Nephron (organoid): ENCODE data around the gene COX19.

Experiments
- H3K27ac Mint-ChIP-seq, 3 experiments: 2 replicates each; pipeline ENCODE4 v1.8.0; 2020; ENCODE audit warnings: mixed read lengths in 3 of 3, mild to moderate bottlenecking in 2 of 3, moderate library complexity in 1 of 3
- H3K27me3 Mint-ChIP-seq: 2 replicates; pipeline ENCODE4 v1.8.0; 2021; ENCODE audit warnings: low read depth, mild to moderate bottlenecking, moderate library complexity, mixed read lengths
- H3K36me3 Mint-ChIP-seq: 2 replicates; pipeline ENCODE4 v1.8.0; 2020; ENCODE audit warnings: low read depth, mixed read lengths
- H3K4me1 Mint-ChIP-seq: 2 replicates; pipeline ENCODE4 v1.8.0; 2020; ENCODE audit warnings: mixed read lengths
- H3K4me3 Mint-ChIP-seq, 3 experiments: 2 replicates each; pipeline ENCODE4 v1.8.0; 2020; ENCODE audit warnings: mild to moderate bottlenecking in 3 of 3, mixed read lengths in 3 of 3, moderate library complexity in 2 of 3
- H3K9me3 Mint-ChIP-seq: 2 replicates; pipeline ENCODE4 v1.8.0; 2020; ENCODE audit warnings: mixed read lengths
- CTCF ChIP-seq, 3 experiments: fragments of 200-600 bp; sonication (generic); IDR thresholded peaks; one replicate each; pipeline ENCODE4 v1.5.0; 2021; ENCODE audit warnings: antibody characterized with exemption in 3 of 3; ENCODE audit not compliant: unreplicated experiment in 3 of 3

The COX19 gene

GRCh38 chr7:988963-989529 lies 13.7 kb upstream of the COX19 start:
- no peak overlapping the region for H3K27ac Mint-ChIP-seq
- no peaks in the 10 kb centered on the region for H3K9me3 Mint-ChIP-seq
- TF ChIP-seq CTCF (IDR thresholded peaks at IDR 0.05; ENCODE audit: unreplicated experiment in 3 of 3), result no peak
- peaks cover 4% of the 10 kb centered on the region for H3K27me3 Mint-ChIP-seq
- no peak overlapping the region for H3K4me3 Mint-ChIP-seq
- H3K4me1 Mint-ChIP-seq, result peaks cover 20% of the 10 kb centered on the region
- no peaks in the 10 kb centered on the region for H3K36me3 Mint-ChIP-seq

DNA sequence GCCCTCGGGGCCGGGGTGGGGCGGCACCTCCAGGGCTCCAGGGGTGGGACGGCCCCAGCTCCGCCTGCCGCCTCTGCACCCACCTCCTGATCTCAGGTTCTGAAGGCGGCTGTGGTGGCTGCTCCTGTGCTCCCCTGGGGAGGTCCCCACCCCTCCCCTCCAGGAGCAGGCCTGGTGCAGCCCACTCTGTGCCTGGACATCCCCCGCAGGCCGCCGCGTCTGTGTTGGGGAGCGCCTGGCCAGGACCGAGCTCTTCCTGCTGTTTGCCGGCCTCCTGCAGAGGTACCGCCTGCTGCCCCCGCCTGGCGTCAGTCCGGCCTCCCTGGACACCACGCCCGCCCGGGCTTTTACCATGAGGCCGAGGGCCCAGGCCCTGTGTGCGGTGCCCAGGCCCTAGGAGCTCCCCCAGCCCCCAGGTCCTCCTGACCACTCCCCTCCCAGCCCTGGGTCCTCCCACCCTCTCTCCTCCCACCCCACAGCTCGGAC lies 13.1 kb upstream of the COX19 start:
- Mint-ChIP-seq H3K36me3 (no peaks in the 10 kb centered on the region), H3K27ac (no peak overlapping the region), H3K9me3 (no peaks in the 10 kb centered on the region), H3K27me3 (peaks cover 4% of the 10 kb centered on the region), H3K4me1 (peaks cover 20% of the 10 kb centered on the region), H3K4me3 (no peak overlapping the region)
- TF ChIP-seq CTCF (IDR thresholded peaks at IDR 0.05; ENCODE audit: unreplicated experiment in 3 of 3), result no peak

DNA sequence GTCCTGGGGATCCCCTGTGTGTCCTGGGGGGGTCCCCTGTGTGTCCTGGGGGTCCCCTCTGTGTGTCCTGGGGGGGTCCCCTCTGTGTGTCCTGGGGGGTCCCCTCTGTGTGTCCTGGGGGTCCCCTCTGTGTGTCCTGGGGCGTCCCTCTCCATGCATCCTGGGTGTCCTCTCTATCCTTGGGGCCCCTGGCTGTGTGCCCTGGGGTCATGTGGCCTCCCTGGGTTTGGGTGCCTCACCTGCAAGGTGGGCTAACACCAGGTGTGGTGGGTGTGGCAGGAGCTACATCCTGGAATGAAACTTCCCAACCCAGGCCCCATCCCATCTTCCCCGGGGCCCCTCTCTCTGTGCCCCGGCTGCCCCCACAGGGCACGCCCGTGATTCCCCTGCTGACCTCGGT lies 12.6 kb upstream of the COX19 start:
- no peak for TF ChIP-seq CTCF (IDR thresholded peaks at IDR 0.05; ENCODE audit: unreplicated experiment in 3 of 3)
- no peaks in the 10 kb centered on the region for H3K36me3 Mint-ChIP-seq
- H3K27ac Mint-ChIP-seq, result no peak overlapping the region
- H3K4me1 Mint-ChIP-seq, result peaks cover 14% of the 10 kb centered on the region
- no peak overlapping the region for H3K4me3 Mint-ChIP-seq
- no peaks in the 10 kb centered on the region for H3K9me3 Mint-ChIP-seq
- H3K27me3 Mint-ChIP-seq, result no peaks in the 10 kb centered on the region

GRCh38 chr7:986766-987751 lies 11.7 kb upstream of the COX19 start:
- Mint-ChIP-seq H3K36me3 (no peaks in the 10 kb centered on the region), H3K4me3 (no peak overlapping the region), H3K27me3 (no peaks in the 10 kb centered on the region), H3K9me3 (no peaks in the 10 kb centered on the region), H3K4me1 (peaks cover 13% of the 10 kb centered on the region), H3K27ac (no peak overlapping the region)
- TF ChIP-seq CTCF (IDR thresholded peaks at IDR 0.05; ENCODE audit: unreplicated experiment in 3 of 3), result no peak

DNA sequence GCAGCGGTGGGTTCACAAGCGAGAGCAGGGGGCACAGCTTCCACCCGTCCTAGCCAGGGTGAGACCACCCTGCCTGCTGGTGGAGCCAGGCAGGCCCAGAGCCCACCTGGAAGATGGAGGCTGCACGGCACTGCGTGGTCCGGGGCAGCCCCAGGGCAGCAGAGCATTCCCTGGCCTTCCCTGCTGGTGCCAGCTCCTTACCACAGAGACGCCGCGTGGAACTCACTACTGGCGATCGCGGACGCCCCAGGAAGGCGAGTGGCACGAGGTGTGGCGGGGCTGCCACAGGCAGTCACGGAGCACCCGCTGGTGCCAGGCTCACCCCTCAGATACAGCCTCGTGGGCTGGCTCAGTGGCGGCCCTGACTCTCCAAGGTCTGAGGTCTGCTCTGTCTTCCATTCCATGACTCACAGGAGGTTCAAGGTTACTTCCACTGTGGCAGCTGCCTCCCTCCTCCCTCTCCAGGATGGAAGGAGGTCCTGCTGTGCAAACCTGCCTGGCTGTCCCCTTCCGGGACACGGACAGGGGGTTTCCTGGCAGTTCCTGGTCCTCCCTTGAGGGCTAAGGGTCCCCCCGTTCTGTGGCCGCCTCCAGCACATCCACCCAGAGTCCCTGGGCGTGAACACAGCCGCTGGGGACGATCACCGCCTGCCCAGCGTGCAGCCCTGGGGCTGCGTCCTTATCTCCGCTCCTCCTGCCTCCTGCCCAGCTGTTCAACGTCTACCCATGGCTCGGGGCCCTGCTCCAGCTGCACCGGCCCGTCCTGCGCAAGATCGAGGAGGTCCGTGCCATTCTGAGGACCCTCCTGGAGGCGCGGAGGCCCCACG lies 10.8 kb upstream of the COX19 start:
- peaks cover 8% of the 10 kb centered on the region for H3K4me1 Mint-ChIP-seq
- H3K27me3 Mint-ChIP-seq, result no peaks in the 10 kb centered on the region
- H3K36me3 Mint-ChIP-seq, result no peaks in the 10 kb centered on the region
- no peaks in the 10 kb centered on the region for H3K9me3 Mint-ChIP-seq
- no peak for TF ChIP-seq CTCF (IDR thresholded peaks at IDR 0.05; ENCODE audit: unreplicated experiment in 3 of 3)
- H3K4me3 Mint-ChIP-seq, result no peak overlapping the region
- H3K27ac Mint-ChIP-seq, result peak overlapping the region in 1 of 3 experiments; percentile 68
